Right renal cortex interstitium (tissue), 3 donors: ENCODE data around the gene PGC. TPM values are rescaled to one million over a fixed set of nuclear protein-coding genes. Genes with fewer than 3 reads are reported as not detected.

ENCODE experiments used
- DNase-seq, 3 donors: peaks; one replicate each; pipeline ENCODE4 v3.0.0-alpha.2; 2013; ENCODE audit warnings: low read depth in 3 of 3, low spot score in 2 of 3
- polyA plus RNA-seq, 3 donors: library from polyadenylated mRNA; unstranded; fragments of 120-200 nt; gene quantifications; one replicate each; pipeline ENCODE4 v1.2.1, GENCODE V29; 2013; ENCODE audit not compliant: insufficient read length in 3 of 3

PGC gene
- polyA plus RNA-seq: not detected

GRCh38 chr6:41747256-41748101 lies at the start of gene PGC:
Gene PGC (minus strand): TSS chr6:41747397. CDS start chr6:41747334, 63 bp downstream.
- DNase-seq: no peak

- DNase-seq: no peak
These were observed 49.3 kb upstream of the PGC start for GRCh38 chr6:41796474-41796873.

- no peak for DNase-seq
These were observed 44.8 kb upstream of the PGC start for GRCh38 chr6:41791984-41792383.

GRCh38 chr6:41791305-41791704 lies 44.1 kb upstream of the PGC start:
- DNase-seq: no peak

- no peak for DNase-seq
These were observed 42.8 kb upstream of the PGC start for GRCh38 chr6:41790045-41790444.

- DNase-seq: no peak
These were observed 42.2 kb upstream of the PGC start for GRCh38 chr6:41789390-41789724.

- DNase-seq: peak; percentile 91 to 92 (median 92)
These were observed 40.2 kb upstream of the PGC start, which contains the start of gene TOMM6 for GRCh38 chr6:41787219-41787917. Gene TOMM6 (plus strand): TSS chr6:41787694. CDS start chr6:41787698, 4 bp downstream.

GRCh38 chr6:41786451-41787218 lies 39.4 kb upstream of the PGC start:
- DNase-seq: peak in 2 of 3 donors; percentile 69 to 81

GRCh38 chr6:41785689-41786450 lies 38.7 kb upstream of the PGC start:
- DNase-seq: no peak

GRCh38 chr6:41785254-41785653 lies 38.1 kb upstream of the PGC start:
- DNase-seq: no peak

- no peak for DNase-seq
These were observed 37.5 kb upstream of the PGC start for GRCh38 chr6:41784581-41785171.

GRCh38 chr6:41783106-41783780 lies 36.0 kb upstream of the PGC start:
- DNase-seq: no peak

- no peak for DNase-seq
These were observed 34.2 kb upstream of the PGC start for GRCh38 chr6:41781366-41781730.

- no peak for DNase-seq
These were observed 33.6 kb upstream of the PGC start, which contains the start of gene PRICKLE4 for GRCh38 chr6:41780551-41781365. Gene PRICKLE4 (plus strand): TSS chr6:41780782. CDS start chr6:41783474, 2,692 bp downstream.

GRCh38 chr6:41779788-41780550 lies 32.8 kb upstream of the PGC start, which contains the start of gene FRS3:
Gene FRS3 (minus strand): TSS chr6:41779900. CDS start chr6:41776987, 2,913 bp downstream.
- DNase-seq: peak; percentile 90 to 93 (median 91)

- DNase-seq: no peak
These were observed 32.1 kb upstream of the PGC start for GRCh38 chr6:41779336-41779735.

GRCh38 chr6:41778895-41779294 lies 31.7 kb upstream of the PGC start:
- DNase-seq: no peak
